ENCODE results near the gene MYO16.

- TF ChIP-seq GATA3 (IDR thresholded peaks at IDR 0.05; ENCODE audit: low read depth, low read length) (no peak), GATA2 (IDR thresholded peaks at IDR 0.05; ENCODE audit: low read depth, low read length) (no peak)
These were observed 315.3 kb downstream of the MYO16 start for GRCh38 chr13:108944760-108945159.
